Heart left ventricle (tissue), 13 donors: Measurements from ENCODE around the gene LAMC3.

Experiments used
- CTCF ChIP-seq, 12 donors: fragments of 200-600 bp; sonication (generic) in 4 of 12; IDR thresholded peaks; one replicate each; pipeline versions ENCODE4 v1.5.0 to v1.8.0; 2018 to 2022; ENCODE audit warnings: antibody characterized with exemption in 12 of 12, mild to moderate bottlenecking in 5 of 12
- POLR2A ChIP-seq, 2 donors: fragments of 450-650 bp; IDR thresholded peaks; one replicate each; pipeline ENCODE4 v1.6.1; 2017; ENCODE audit warnings: antibody characterized with exemption in 2 of 2, mild to moderate bottlenecking in 2 of 2, moderate library complexity in 2 of 2
- donor health status: ischemic (EF 13 %, LVEDD 7.1; RV severe dilation, severe dysfunction).
- donor health status: DM: no; HTN: yes; CAD: no.
- donor health status: DM: no; HTN: no; CAD: no.
- donor health status: ischemic (EF 25% LVEDD 6.9; RV normal size, moderate dysfunction).
- donor health status: ischemic (EF 25% LVEDD 5.7; RV mildly dilated, moderate dysfunction).
- donor health status: ischemic (EF 35%, LVEDD 5.7; RV mildly dilated, moderate dysfunction).
- donor health status: nonischemic (EF 11% LVEDD 7.7; RV severe dilation, severe dysfunction).
- donor health status: DM: yes; HTN: yes; CAD: no.
- donor health status: PGD.
- donor health status: ischemic (EF 29% LVEDD 5.4; RV normal size, mild dysfunction).
- donor health status: nonischemic (EF 23%, LVEDD 6.1; RV moderate dilation, normal function).

DNA sequence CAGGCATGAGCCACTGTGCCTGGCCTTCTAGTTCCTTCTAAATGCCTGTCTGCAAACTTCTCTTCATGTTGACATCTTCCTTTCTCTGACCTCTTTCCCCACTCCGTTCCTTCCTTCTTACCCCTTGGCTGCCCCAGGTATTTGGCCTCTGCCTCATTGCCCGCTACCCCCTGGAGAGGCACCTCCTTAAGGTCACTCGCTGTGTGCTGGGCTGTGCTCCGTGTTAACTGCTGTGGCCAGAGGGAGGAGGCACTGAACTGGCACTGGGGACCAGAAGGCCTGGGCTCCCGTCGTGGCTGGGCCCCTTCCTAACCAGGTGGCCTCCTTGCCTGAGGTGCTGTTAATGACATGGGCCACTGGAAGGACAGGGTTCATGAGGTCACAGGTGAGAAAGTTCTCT lies 39.4 kb downstream of the LAMC3 start:
- TF ChIP-seq POLR2A (IDR thresholded peaks at IDR 0.05) (no peak), CTCF (IDR thresholded peaks at IDR 0.05) (no peak)
